NCI-H1694 (cell line): ENCODE results near the gene ANKS1A.

ENCODE experiments used
- DNase-seq: peaks from one replicate; lab custom pipeline; 2025; lab: John Stamatoyannopoulos, UW

The ANKS1A gene

GRCh38 chr6:35025232-35026188 is 136.5 kb downstream of the ANKS1A start:
- DNase-seq: no peak

GRCh38 chr6:35026434-35027222 is 137.6 kb downstream of the ANKS1A start:
- no peak for DNase-seq

- DNase-seq: no peak
Observed at GRCh38 chr6:35027807-35028206, 138.8 kb downstream of the ANKS1A start.

- no peak for DNase-seq
Observed at GRCh38 chr6:35028781-35029769, 140.0 kb downstream of the ANKS1A start.

GRCh38 chr6:35030099-35030498 is 141.0 kb downstream of the ANKS1A start:
- no peak for DNase-seq

- DNase-seq: no peak
Observed at GRCh38 chr6:35031611-35032529, 142.8 kb downstream of the ANKS1A start.

GRCh38 chr6:35033683-35034082 is 144.6 kb downstream of the ANKS1A start:
- no peak for DNase-seq

GRCh38 chr6:35034411-35035191 is 145.5 kb downstream of the ANKS1A start:
- DNase-seq: no peak

GRCh38 chr6:35035481-35036030 is 146.5 kb downstream of the ANKS1A start:
- DNase-seq: no peak

GRCh38 chr6:35036059-35036827 is 147.2 kb downstream of the ANKS1A start:
- DNase-seq: no peak

- no peak for DNase-seq
Observed at GRCh38 chr6:35036828-35037663, 148.0 kb downstream of the ANKS1A start.

GRCh38 chr6:35037664-35038038 is 148.6 kb downstream of the ANKS1A start:
- DNase-seq: peak; percentile 42

- DNase-seq: no peak
Observed at GRCh38 chr6:35038076-35038475, 149.0 kb downstream of the ANKS1A start.

- DNase-seq: no peak
Observed at GRCh38 chr6:35040398-35040797, 151.3 kb downstream of the ANKS1A start.

- DNase-seq: no peak
Observed at GRCh38 chr6:35041086-35041861, 152.2 kb downstream of the ANKS1A start.

- DNase-seq: no peak
Observed at GRCh38 chr6:35042031-35042815, 153.2 kb downstream of the ANKS1A start.
